ENCODE data around the gene NDUFA12.
A peak's percentile ranks its signal among the peaks of the same experiment; 100 is the strongest.

Gene NDUFA12

DNA sequence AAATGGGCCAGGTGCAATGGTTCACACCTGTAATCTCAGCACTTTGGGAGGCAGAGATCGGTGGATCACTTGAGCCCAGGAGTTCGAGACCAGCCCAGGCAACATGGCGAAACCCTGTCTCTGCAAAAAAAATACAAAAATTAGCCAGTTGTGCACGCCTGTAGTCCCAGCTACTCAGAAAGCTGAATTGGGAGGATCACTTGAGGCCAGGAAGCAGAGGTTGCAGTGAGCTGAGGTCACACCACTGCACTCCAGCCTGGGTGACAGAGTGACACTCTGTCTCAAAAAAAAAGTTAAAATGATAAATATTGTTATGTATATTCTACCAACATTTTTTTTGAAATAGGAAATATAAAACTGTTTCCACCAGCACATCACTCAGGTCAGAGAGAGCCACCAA, 64.9 kb downstream of the NDUFA12 start:
- no peak overlapping the region for H3K4me3 ChIP-seq (ENCODE audit: low read depth, low read length)
- peak; percentile 27 for DNase-seq (ENCODE audit: low read depth)
- TF ChIP-seq, protein P1, sequence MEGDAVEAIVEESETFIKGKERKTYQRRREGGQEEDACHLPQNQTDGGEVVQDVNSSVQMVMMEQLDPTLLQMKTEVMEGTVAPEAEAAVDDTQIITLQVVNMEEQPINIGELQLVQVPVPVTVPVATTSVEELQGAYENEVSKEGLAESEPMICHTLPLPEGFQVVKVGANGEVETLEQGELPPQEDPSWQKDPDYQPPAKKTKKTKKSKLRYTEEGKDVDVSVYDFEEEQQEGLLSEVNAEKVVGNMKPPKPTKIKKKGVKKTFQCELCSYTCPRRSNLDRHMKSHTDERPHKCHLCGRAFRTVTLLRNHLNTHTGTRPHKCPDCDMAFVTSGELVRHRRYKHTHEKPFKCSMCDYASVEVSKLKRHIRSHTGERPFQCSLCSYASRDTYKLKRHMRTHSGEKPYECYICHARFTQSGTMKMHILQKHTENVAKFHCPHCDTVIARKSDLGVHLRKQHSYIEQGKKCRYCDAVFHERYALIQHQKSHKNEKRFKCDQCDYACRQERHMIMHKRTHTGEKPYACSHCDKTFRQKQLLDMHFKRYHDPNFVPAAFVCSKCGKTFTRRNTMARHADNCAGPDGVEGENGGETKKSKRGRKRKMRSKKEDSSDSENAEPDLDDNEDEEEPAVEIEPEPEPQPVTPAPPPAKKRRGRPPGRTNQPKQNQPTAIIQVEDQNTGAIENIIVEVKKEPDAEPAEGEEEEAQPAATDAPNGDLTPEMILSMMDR (IDR thresholded peaks at IDR 0.05; ENCODE audit: low read depth, low read length): no peak
- TF ChIP-seq POLR2A (IDR thresholded peaks at IDR 0.05; ENCODE audit: extremely low read depth, insufficient read length) (no peak), MYC (IDR thresholded peaks at IDR 0.05; ENCODE audit: low read depth, low read length) (no peak)
- TF ChIP-seq, protein P2, sequence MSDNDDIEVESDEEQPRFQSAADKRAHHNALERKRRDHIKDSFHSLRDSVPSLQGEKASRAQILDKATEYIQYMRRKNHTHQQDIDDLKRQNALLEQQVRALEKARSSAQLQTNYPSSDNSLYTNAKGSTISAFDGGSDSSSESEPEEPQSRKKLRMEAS (IDR thresholded peaks at IDR 0.05; ENCODE audit: low read depth, low read length): no peak

DNA sequence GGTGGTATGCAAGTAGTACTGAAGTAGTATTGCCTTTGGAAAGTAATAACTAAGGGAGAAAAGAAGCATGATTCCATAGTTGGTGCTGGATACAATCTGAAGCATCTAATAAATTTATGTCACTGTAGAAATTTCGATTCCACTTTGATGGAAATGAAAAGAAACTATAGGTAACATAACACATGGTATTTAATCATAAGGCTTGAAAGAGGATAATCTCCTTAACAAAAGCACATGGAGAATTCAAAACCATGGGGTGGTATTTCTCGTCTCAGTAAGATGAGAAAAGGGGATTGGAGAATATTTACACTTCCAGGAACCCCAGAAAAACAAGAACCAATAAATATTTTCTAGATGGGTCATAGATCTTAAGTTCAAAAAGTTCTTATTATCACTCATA, 72.7 kb downstream of the NDUFA12 start:
- no peak overlapping the region for H3K4me3 ChIP-seq (ENCODE audit: low read depth, low read length)
- TF ChIP-seq POLR2A (IDR thresholded peaks at IDR 0.05; ENCODE audit: extremely low read depth, insufficient read length): no peak
- TF ChIP-seq, protein P2 (IDR thresholded peaks at IDR 0.05; ENCODE audit: low read depth, low read length): 0 out of 2 replicates have a peak, but pooled peaks have one; percentile 8
- TF ChIP-seq, protein P1 (IDR thresholded peaks at IDR 0.05; ENCODE audit: low read depth, low read length): no peak
- DNase-seq (ENCODE audit: low read depth): no peak

DNA sequence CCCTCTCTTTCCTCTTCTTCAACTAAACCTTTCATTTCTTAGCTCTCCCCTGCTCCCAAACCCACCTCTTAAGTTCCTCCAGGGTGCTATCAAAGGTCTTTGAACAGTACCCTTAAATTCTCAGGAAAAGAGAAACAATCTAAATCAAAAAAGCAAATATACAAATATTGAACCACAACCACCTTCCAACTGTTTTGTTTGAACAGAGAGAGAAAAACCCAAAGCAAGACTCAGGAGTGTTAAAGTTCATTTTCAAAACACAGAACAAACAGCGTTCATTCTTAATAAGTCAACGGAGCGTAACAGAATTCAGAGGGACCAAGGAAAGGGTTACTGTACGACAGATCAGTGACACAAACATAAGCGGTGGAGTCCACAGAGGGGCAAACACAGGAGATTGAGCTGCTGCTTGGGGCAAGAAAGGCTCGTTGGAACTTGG, 73.3 kb downstream of the NDUFA12 start:
- H3K4me3 ChIP-seq (ENCODE audit: low read depth, low read length): no peak overlapping the region
- TF ChIP-seq, protein P1 (IDR thresholded peaks at IDR 0.05; ENCODE audit: low read depth, low read length): no peak
- TF ChIP-seq, protein P2 (IDR thresholded peaks at IDR 0.05; ENCODE audit: low read depth, low read length): no peak
- no peak for TF ChIP-seq POLR2A (IDR thresholded peaks at IDR 0.05; ENCODE audit: extremely low read depth, insufficient read length)
- no peak for TF ChIP-seq MYC (IDR thresholded peaks at IDR 0.05; ENCODE audit: low read depth, low read length)
- DNase-seq (ENCODE audit: low read depth): no peak

DNA sequence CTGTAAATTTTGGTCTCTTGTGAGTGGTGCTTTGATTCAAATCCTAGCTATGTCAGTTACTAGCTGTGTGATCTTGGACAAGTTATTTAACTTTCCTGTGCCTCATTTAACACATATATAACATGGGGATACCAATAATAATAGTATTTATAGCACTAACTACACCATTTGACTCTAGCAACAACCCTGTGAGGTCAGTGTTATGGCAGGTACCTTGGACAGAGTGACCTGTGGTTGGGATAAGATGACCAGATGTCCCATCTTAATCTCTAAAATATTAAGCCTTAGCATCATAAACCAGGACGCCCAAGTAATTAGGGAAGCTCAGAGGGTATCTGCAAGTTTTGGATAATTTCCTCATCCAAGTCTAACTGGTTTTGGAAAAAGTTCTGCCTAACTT, 73.7 kb downstream of the NDUFA12 start:
- no peak for DNase-seq (ENCODE audit: low read depth)
- no peak for TF ChIP-seq MYC (IDR thresholded peaks at IDR 0.05; ENCODE audit: low read depth, low read length)
- TF ChIP-seq, protein P2 (IDR thresholded peaks at IDR 0.05; ENCODE audit: low read depth, low read length): no peak
- TF ChIP-seq, protein P1 (IDR thresholded peaks at IDR 0.05; ENCODE audit: low read depth, low read length): no peak
- H3K4me3 ChIP-seq (ENCODE audit: low read depth, low read length): no peak overlapping the region

DNA sequence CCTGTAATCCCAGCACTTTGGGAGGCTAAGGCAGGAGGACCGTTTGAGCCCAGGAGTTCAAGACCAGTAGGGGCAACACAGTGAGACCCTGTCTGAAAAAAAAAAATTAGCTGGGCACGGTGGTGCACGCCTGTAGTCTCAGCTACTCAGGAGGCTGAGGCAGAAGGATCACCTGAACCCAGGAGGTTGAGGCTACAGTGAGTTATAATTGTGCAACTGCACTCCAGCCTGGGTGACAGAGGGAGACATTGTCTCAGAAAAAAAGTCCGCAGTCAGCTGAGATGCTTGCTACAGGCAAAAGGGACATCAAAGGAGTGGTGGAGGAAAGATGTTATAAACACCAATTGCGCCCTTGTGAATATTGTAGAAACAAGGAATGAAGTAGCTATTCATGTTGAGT, 77.8 kb downstream of the NDUFA12 start:
- TF ChIP-seq POLR2A (IDR thresholded peaks at IDR 0.05; ENCODE audit: extremely low read depth, insufficient read length) (no peak), MYC (IDR thresholded peaks at IDR 0.05; ENCODE audit: low read depth, low read length) (no peak)
- TF ChIP-seq, protein P1 (IDR thresholded peaks at IDR 0.05; ENCODE audit: low read depth, low read length): no peak
- TF ChIP-seq, protein P2 (IDR thresholded peaks at IDR 0.05; ENCODE audit: low read depth, low read length): no peak
- no peak overlapping the region for H3K4me3 ChIP-seq (ENCODE audit: low read depth, low read length)
- no peak for DNase-seq (ENCODE audit: low read depth)

DNA sequence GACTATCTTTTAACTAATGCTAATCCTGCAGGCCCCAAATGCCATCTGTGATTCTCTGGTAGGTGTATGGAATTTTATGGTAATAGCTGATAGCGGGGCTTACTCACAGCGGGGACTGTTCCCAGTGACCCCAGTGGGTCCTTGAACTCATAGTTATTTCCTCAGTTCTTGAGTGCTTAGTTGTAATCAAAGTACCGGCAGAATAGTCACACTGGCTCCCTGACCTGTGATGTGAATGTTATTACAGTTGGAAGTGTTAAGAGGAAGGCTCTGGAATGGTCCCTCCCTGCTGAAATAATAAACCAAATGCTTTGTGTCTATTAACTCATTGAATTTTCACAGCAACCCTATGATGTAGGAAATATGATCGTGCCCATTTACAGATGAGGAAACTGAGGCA, 78.3 kb downstream of the NDUFA12 start:
- H3K4me3 ChIP-seq (ENCODE audit: low read depth, low read length): no peak overlapping the region
- TF ChIP-seq POLR2A (IDR thresholded peaks at IDR 0.05; ENCODE audit: extremely low read depth, insufficient read length) (no peak), MYC (IDR thresholded peaks at IDR 0.05; ENCODE audit: low read depth, low read length) (no peak)
- TF ChIP-seq, protein P1 (IDR thresholded peaks at IDR 0.05; ENCODE audit: low read depth, low read length): no peak
- TF ChIP-seq, protein P2 (IDR thresholded peaks at IDR 0.05; ENCODE audit: low read depth, low read length): no peak
- DNase-seq (ENCODE audit: low read depth): no peak
